NT2/D1 (cell line): Measurements from ENCODE around the gene IRF2BP1.

ENCODE experiments used
- YY1 ChIP-seq: IDR thresholded peaks from 2 replicates; pipeline ENCODE4 v1.6.1; 2011; ENCODE audit not compliant: insufficient read length, insufficient read depth
- ZNF274 ChIP-seq: IDR thresholded peaks from 2 replicates; pipeline ENCODE4 v1.6.1; 2011; ENCODE audit warnings: mild to moderate bottlenecking, low read depth, low read length

DNA sequence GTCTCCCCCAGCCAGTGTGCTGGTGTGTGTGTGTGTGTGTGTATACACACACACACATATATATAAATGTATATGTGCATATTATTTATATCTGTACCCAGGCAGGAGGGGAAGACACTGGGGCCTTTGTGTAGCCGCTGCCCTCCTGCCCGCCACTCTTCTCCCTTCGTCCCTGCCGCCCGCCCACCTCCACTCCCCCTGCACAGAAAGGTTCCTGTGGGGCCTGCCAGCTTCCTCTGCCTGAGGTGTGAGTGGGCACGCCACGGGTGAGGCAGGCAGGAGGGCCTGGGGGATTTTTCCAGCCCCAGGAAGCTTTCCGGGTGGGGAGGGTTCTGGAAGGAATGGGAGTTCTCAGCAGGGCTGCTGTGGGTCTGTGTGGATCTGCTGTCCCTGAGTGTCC, 6.9 kb downstream of the IRF2BP1 start:
- no peak for TF ChIP-seq YY1
- no peak for TF ChIP-seq ZNF274
